ENCODE results near the gene BCL3. TPM values are rescaled to one million over a fixed set of nuclear protein-coding genes. Genes with fewer than 3 reads are reported as not detected.
A peak's percentile ranks its signal among the peaks of the same experiment; 100 is the strongest.
"Not testable (repeated sequence)": the region's sequence is repeated elsewhere in the genome, so short reads cannot be mapped to it uniquely, and the experiment has no call there.

The BCL3 gene
- total RNA-seq, 1 donor from 2014 or later: 28.3 TPM

DNA sequence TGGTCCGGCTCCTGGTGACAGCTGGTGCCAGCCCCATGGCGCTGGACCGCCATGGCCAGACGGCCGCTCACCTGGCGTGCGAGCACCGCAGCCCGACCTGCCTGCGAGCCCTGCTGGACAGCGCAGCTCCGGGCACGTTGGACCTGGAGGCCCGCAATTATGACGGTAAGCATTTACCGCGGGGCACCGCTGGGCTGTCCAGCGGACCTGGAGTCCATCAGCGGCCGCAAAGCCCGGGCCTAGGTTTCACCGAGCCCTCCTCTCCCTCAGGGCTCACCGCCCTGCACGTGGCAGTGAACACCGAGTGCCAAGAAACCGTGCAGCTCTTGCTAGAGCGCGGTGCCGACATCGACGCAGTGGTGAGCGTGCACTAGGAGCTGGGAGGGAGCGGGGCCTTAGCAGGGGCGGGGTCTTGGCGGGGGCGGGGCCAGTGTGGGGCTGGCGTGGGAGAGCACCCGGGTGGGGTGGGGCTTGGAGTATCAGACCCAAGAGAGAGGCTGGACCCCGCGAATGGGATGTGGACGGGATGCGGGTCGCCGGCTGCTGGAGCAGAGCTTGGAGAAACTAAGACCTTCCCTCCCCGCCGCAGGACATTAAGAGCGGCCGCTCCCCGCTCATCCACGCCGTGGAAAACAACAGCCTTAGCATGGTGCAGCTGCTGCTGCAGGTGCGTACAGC, 8.7 kb downstream of the BCL3 start:
- no peak for DNase-seq (ENCODE audit: extremely low read depth, low read depth, low spot score)

GRCh38 chr19:44757735-44758505, 9.4 kb downstream of the BCL3 start:
- DNase-seq (ENCODE audit: extremely low read depth, low read depth, low spot score): no peak

DNA sequence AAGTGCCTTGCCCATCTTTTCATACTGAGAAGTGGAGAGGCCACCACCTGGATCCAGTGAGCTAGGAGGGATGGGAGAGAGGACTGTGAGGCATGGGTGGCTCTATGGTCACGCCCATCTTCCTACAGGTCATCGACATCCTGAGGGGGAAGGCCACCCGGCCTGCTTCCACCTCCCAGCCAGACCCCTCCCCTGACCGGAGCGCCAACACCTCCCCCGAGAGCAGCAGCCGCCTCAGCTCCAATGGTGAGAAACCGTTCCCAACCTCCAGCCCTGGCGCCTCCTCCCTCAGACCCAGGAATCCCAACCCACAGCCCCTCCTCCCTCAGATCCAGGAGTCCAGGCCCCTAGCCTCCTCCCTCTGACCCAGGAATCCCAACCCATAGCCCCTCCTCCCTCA, 10.1 kb downstream of the BCL3 start:
- no peak for DNase-seq (ENCODE audit: extremely low read depth, low read depth, low spot score)

DNA sequence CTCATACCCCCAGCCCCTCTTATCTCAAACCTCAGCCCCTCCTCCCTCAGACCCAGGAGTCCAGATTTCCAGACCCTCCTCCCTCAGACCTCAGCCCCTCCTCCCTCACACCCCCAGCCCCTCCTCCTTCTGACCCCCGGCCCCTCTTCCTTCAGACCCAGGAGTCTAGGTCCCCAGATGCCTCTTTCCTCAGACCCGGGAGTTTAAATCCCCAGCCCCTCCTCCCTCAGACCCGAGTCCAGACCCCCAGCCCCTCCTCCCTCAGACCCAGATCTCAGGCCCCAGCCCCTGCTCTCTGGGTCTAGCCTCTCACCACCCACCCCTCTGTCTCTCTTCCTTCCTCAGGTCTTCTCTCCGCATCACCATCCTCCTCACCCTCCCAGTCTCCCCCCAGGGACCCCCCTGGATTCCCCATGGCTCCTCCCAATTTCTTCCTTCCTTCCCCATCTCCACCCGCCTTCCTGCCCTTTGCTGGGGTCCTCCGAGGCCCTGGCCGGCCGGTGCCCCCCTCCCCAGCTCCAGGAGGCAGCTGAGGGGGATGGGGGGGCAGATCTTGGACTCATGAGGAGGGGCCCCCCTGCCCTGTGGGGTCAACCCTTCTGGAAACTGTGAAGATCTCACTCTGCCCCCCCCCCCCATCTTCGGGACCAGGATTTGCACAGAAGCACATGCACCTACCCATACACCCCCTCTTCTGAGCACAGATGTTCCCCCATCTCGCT, 10.7 kb downstream of the BCL3 start:
- DNase-seq (ENCODE audit: extremely low read depth, low read depth, low spot score): no peak

GRCh38 chr19:44762038-44762437, 13.5 kb downstream of the BCL3 start:
- DNase-seq (ENCODE audit: extremely low read depth, low read depth, low spot score): no peak

DNA sequence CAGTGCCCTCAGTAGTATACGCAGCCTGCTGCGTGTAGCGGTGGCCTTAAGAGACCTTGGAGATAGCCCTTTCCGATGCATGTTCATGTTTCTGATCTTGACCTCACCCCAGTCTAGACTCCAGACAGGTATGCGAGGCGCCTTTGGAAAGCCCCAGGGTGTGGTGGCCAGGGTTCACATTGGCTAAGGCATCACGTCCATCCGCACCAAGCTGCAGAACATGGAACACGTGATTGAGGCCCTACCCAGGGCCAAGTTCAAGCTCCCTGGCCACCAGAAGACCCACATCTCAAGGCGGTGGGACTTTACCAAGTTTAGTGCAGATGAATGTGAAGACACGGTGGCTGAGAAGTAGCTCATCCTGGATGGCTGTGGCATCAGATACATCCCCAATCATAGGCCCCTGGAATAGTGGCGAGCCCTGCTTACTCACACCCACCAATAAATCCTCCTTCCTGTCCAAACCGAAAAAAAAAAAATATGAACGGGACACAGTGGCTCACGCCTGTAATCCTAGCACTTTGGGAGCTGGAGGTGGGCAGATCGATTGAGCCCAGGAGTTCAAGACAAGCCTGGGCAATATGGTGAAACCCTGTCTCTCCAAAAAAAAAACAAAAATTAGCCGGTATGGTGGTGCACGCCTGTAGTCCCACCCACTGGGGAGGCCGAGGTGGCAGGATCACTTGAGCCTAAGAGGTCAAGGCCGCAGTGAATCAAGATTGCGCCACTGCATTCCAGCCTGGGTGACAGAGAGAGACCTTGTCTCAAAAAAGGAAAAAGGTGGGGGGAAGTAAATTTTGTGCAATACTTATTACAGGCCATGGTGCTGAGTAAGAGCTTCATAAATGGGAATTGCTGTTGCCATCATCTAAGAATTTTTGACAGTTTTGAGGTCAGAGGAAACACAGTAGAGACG, 16.8 kb downstream of the BCL3 start:
- DNase-seq (ENCODE audit: extremely low read depth, low read depth, low spot score): no peak

DNA sequence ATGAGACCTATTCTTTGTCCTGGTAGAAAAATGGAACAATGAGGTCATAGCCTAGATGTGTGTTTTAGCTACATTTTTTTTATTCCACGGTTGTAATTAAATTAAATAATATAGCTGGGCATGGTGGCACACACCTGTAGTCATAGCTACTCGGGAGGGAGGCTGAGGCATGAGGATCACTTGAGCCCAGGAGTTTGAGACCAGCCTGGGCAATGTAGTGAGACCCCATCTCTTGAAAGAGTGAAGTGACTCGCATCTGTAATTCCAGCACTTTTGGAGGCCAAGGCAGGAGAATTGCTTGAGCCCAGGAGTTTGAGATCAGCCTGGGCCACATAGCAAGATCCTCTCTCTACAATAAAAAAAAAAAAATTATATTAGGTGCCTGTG, 17.4 kb downstream of the BCL3 start:
- DNase-seq (ENCODE audit: extremely low read depth, low read depth, low spot score): no peak

DNA sequence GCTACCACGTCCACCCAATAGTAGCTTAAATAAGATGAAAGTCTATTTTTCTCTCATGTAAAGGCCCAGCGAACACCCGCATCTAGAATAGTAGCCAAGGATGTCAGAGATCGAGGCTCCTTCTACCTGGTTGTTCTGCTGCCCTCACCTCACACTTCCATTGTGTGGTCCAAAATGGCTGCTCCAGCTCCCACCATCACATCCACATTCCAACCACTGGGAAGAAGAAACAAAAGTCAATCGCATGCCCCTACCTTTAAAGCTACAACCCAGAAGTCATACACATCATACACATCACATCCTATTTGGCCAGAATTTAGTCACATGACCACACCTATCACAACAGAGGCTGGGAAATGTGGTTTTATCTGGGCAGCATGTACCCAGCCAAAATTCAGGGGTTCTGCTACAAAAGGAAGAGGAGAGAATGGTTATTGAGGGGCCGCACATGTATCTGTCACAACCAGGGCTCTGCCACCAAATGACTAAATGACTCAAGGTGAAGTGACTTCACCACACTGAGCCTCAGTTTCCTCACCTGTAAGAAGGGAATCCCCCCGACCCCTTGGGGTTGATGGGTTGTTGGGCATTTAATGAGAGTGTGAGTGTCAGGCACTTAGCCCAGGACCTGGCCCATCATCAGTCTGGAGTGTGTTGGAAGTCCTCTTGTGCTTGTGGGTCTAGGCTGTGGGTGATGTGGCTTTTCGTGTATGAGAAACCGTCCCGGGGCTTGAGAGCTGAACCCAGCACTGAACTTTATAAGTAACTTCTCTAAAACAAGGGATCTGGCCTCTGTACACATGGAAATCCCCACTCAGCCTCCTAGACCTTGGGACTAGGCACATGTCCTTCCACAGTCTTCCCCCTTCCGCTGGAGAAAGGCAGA, 19.0 kb downstream of the BCL3 start:
- DNase-seq (ENCODE audit: extremely low read depth, low read depth, low spot score): no peak

GRCh38 chr19:44770550-44771257, 22.2 kb downstream of the BCL3 start:
- DNase-seq (ENCODE audit: extremely low read depth, low read depth, low spot score): peak; percentile 94

DNA sequence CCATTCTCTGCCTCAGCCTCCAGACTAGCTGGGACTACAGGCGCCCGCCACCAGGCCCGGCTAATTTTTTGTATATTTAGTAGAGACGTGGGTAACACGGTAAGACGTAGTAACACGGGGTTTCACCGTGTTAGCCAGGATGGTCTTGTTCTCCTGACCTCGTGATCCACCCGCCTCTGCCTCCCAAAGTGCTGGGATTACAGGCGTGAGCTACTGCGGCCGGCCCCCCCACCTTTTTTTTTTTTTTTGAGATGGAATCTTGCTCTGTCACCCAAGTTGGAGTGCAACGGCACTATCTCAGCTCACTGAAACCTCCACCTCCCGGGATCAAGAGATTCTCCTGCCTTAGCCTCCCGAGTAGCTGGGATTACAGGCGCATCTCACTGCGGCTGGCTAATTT, 23.6 kb downstream of the BCL3 start:
- not testable (repeated sequence) for DNase-seq (ENCODE audit: extremely low read depth, low read depth, low spot score)

DNA sequence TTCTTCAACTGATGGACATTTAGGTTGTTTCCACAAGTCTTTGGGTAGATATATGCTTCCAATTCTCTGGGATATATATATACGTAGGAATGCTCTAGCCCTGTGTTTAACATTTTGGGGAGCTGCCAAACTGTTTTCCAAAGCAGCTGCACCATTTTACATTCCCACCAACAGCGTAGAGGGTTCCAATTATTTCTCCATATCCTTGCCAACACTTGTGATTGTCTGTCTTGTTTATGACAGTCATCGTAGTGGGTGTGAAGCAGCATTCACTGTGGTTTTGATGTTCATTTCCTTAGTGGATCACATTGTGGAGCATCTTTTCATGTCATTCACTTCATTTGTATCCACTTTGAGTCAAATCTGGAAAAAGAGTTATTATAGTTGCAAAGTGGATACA, 24.5 kb downstream of the BCL3 start:
- DNase-seq (ENCODE audit: extremely low read depth, low read depth, low spot score): no peak

DNA sequence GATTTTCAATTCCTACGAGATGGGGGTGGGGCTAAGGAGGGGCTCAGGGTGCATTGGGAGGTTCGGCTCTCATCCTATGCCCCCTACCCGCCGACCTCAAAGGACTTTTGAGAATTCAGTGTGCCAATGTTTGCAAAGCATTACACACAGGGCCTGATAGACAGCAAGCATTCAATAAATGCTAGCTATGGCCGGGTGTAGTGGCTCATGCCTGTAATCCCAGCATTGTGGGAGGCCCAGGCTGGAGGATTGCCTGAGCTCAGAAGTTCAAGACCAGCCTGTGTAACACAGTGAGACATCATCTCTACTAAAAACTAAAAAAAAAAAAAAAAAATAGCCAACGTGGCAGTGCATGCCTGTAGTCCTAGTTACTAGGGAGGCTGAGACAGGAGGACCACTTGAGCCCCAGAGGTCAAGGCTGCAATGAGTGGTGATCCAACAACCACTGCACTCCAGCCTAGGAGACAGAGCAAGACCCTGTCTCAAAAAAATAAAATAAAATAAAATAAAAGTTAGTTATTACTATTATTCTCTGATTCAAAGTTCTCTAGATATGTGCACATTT, 27.2 kb downstream of the BCL3 start:
- DNase-seq (ENCODE audit: extremely low read depth, low read depth, low spot score): no peak

DNA sequence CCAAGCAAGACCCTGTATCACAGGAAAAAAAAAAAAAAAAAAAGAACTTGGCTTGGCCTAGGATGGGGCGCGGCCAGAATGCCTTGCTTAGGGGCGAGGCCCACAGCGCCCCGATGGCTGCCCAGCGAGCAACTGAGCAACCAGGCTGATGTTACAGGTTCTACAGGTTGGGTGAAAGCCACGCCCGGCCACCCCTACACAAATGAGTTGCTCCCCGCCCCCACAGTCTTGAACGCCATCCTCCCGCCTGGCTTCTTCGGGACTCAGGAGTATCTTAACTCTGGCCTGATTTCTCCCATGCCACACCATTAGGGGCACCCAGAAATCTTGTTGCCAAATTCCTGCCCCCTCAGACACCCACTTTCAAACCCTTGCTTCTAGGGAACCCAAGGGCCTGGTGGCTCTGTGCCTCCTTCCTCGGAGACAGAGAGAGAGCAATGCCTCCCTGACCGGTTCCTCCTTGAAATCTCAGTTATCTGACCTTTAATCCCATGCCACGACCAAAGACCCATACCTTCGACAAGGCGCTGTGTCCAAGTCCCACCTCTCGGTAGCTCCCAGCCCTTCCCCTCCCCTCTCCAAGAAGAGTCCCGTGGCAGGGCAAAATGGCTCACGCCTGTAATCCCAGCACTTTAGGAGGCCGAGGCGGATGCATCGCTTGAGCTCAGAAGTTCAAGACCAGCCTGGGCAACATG, 28.0 kb downstream of the BCL3 start:
- no peak for DNase-seq (ENCODE audit: extremely low read depth, low read depth, low spot score)

DNA sequence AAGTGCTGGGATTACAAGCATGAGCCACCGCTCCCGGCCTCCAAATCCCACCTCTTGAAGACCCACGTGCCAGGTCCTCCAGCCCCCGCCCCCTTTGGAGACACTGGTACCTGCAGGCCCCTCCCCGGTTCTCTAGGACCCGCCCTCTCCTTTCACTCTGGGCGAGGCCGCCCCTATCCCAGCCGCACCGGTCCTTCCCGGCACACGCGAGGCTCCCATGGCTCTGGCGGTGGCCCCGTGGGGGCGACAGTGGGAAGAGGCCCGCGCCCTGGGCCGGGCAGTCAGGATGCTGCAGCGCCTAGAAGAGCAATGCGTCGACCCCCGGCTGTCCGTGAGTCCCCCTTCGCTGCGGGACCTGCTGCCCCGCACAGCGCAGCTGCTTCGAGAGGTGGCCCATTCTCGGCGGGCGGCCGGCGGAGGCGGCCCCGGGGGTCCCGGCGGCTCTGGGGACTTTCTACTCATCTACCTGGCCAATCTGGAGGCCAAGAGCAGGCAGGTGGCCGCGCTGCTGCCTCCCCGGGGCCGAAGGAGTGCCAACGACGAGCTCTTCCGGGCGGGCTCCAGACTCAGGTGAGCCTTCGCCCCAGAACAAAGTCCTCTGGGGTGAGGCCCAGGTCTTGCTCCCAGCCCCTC, 29.3 kb downstream of the BCL3 start, which contains the start of gene CBLC:
TSS of gene CBLC (plus strand) at position 176 of the 633 bp plus-strand sequence. CDS start at position 218, 42 bp downstream.
- DNase-seq (ENCODE audit: extremely low read depth, low read depth, low spot score): no peak

- no peak for DNase-seq (ENCODE audit: extremely low read depth, low read depth, low spot score)
Measured at GRCh38 chr19:44779150-44779549, 30.6 kb downstream of the BCL3 start.

- DNase-seq (ENCODE audit: extremely low read depth, low read depth, low spot score): not testable (repeated sequence)
Measured at GRCh38 chr19:44781694-44782093, 33.2 kb downstream of the BCL3 start.

- no peak for DNase-seq (ENCODE audit: extremely low read depth, low read depth, low spot score)
Measured at GRCh38 chr19:44782729-44783128, 34.2 kb downstream of the BCL3 start.

DNA sequence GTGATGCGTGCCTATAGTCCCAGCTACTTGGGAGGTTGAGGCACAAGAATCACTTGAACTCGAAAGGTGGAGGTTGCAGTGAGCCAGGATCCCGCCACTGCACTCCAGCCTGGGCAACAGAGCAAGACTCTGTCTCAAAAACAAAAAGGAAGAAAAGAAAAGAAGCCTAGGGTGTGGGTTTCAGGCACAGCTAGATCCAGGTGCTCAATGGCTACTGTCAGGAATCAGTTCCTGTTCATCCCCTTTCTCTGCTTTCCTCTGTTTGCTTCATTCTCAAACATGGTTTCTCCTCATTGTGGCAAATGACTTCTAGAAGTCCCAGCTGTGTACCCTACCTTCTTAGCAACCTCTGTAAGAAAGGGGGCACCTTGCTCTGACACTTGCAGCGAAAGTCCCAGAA, 35.0 kb downstream of the BCL3 start:
- no peak for DNase-seq (ENCODE audit: extremely low read depth, low read depth, low spot score)
